Panc1 (cell line): ENCODE measurements around the gene PITPNB. TPM values are rescaled to one million over a fixed set of nuclear protein-coding genes. Genes with fewer than 3 reads are reported as not detected.

Experiments
- ATAC-seq: fragments of 200-7000 bp; cut with Tn5 transposase; 2 replicates; pipeline ENCODE4 v1.9.1; 2020; ENCODE audit warnings: mild to moderate bottlenecking, moderate library complexity
- BruUV-seq: library from RNA; stranded (reverse); fragments of 400-500 nt; replicated peaks from 2 replicates; lab custom pipeline; 2021; lab: Mats Ljungman, UMichigan
- CTCF ChIA-PET: fragments of 300-600 bp; sonication (Branson Sonifier 250); formaldehyde crosslinking; loops from one replicate; lab custom pipeline; 2022; ENCODE audit warnings: antibody characterized with exemption; lab: Charles Lee
- POLR2A ChIA-PET: fragments of 300-600 bp; sonication (Branson Sonifier 250); formaldehyde crosslinking; loops from one replicate; lab custom pipeline; 2022; ENCODE audit warnings: antibody characterized with exemption; lab: Charles Lee
- DNase-seq: peaks from one replicate; pipeline ENCODE4 v3.0.0-alpha.2; 2010; ENCODE audit warnings: low read depth, low spot score
- H3K27ac ChIP-seq: 2 replicates; pipeline ENCODE4 v1.5.1; 2011; ENCODE audit warnings: mild to moderate bottlenecking, low read length, inconsistent platforms
- H3K27me3 ChIP-seq: fragments of 200-500 bp; sonication (Bioruptor generic); 2 replicates; pipeline ENCODE4 v1.6.0; 2014; ENCODE audit warnings: low read length, inconsistent platforms; ENCODE audit not compliant: control insufficient read depth, insufficient read depth
- H3K36me3 ChIP-seq: fragments of 200-500 bp; sonication (Bioruptor generic); 2 replicates; pipeline ENCODE4 v1.5.1; 2014; ENCODE audit warnings: inconsistent platforms, mild to moderate bottlenecking, low read length, moderate library complexity; ENCODE audit not compliant: control insufficient read depth, insufficient read depth
- H3K4me1 ChIP-seq: 2 replicates; pipeline ENCODE4 v1.5.1; 2011; ENCODE audit warnings: inconsistent platforms, mild to moderate bottlenecking, low read length, moderate library complexity; ENCODE audit not compliant: control insufficient read depth, insufficient read depth
- H3K4me3 ChIP-seq, 2 experiments: 2 replicates each; pipeline ENCODE4 v1.5.1; 2011 to 2012; ENCODE audit warnings: low read depth in 2 of 2, low read length in 2 of 2, mild to moderate bottlenecking in 2 of 2, inconsistent platforms in 1 of 2, moderate library complexity in 1 of 2
- H3K9me3 ChIP-seq: fragments of 200-500 bp; sonication (Bioruptor generic); 2 replicates; pipeline ENCODE4 v1.5.1; 2014; ENCODE audit warnings: low read depth, mild to moderate bottlenecking, inconsistent platforms, low read length, moderate library complexity; ENCODE audit not compliant: control insufficient read depth, insufficient read depth
- CTCF ChIP-seq: fragments of 450-650 bp; IDR thresholded peaks from 2 replicates; pipeline ENCODE4 v1.5.1; 2017; ENCODE audit warnings: mild to moderate bottlenecking
- POLR2AphosphoS5 ChIP-seq: IDR thresholded peaks from 2 replicates; pipeline ENCODE4 v1.6.1; 2012; ENCODE audit warnings: mild to moderate bottlenecking, low read depth, low read length, moderate library complexity
- REST ChIP-seq, 2 experiments: IDR thresholded peaks; 2 replicates each; pipeline ENCODE4 v1.6.1; 2011 to 2012; ENCODE audit warnings: low read depth in 2 of 2, control low read depth in 1 of 2, low read length in 1 of 2, mild to moderate bottlenecking in 1 of 2, moderate library complexity in 1 of 2; ENCODE audit not compliant: insufficient read depth in 1 of 2
- SIN3A ChIP-seq: IDR thresholded peaks from 2 replicates; pipeline ENCODE4 v1.6.1; 2012; ENCODE audit warnings: low read depth, mild to moderate bottlenecking, low read length, moderate library complexity, borderline replicate concordance; ENCODE audit not compliant: insufficient read depth
- TCF7L2 ChIP-seq: IDR thresholded peaks from 2 replicates; pipeline ENCODE4 v1.6.1; 2011; ENCODE audit warnings: mild to moderate bottlenecking, low read depth, low read length, inconsistent platforms
- in situ Hi-C: cut with HindIII; loops from 2 replicates; pipeline ENCODE4 v1.10.0; 2016; ENCODE audit warnings: low sequenced_read_pairs, low pct_unique_long_range_greater_than_20kb
- intact Hi-C: fragments of 100-400 bp; cut with micrococcal nuclease; formaldehyde crosslinking; loops from one replicate; pipeline ENCODE4 v1.10.0; 2022; ENCODE audit not compliant: unreplicated experiment
- total RNA-seq: library from RNA; stranded (reverse); gene quantifications from one replicate; pipeline ENCODE4 v1.2.1, GENCODE V29; 2021; ENCODE audit not compliant: unreplicated experiment

Gene PITPNB
- total RNA-seq, 1 experiment from 2014 or later: 67.0 TPM

GRCh38 chr22:27875951-27876350 lies 43.1 kb downstream of the PITPNB start:
- H3K4me1 ChIP-seq: no peaks in the 10 kb centered on the region
- POLR2A ChIA-PET: interaction anchor here (0.6 kb wide), 1 partner anchor 22 kb away, joined by 5 read pairs; no protein-coding TSS in a partner anchor
- in situ Hi-C loops (no loop called here), intact Hi-C loops (no loop called here)
- H3K9me3 ChIP-seq: no peaks in the 10 kb centered on the region
- H3K27me3 ChIP-seq: no peaks in the 10 kb centered on the region
- ATAC-seq (no peak), DNase-seq (no peak)
- H3K4me3 ChIP-seq: no peak overlapping the region
- TF ChIP-seq SIN3A: no peak
- no peak for TF ChIP-seq POLR2AphosphoS5
- no peak for TF ChIP-seq REST (IDR thresholded peaks at IDR 0.05; ENCODE audit: insufficient read depth in 1 of 2, low read depth in 2 of 2, low read length in 1 of 2)
- TF ChIP-seq CTCF: no peak
- no peak for TF ChIP-seq TCF7L2
- peaks cover 16% of the 10 kb centered on the region for H3K36me3 ChIP-seq
- no TSS peak for BruUV-seq
- no peak overlapping the region for H3K27ac ChIP-seq
- CTCF ChIA-PET: no interaction called here

GRCh38 chr22:27874764-27875163 lies 44.3 kb downstream of the PITPNB start:
- intact Hi-C loops: no loop called here
- no peak for TF ChIP-seq REST (IDR thresholded peaks at IDR 0.05; ENCODE audit: insufficient read depth in 1 of 2, low read depth in 2 of 2, low read length in 1 of 2)
- no peak for TF ChIP-seq POLR2AphosphoS5
- TF ChIP-seq CTCF: no peak
- no peak for TF ChIP-seq TCF7L2
- no peak for TF ChIP-seq SIN3A
- no TSS peak for BruUV-seq
- no peaks in the 10 kb centered on the region for H3K27me3 ChIP-seq
- H3K9me3 ChIP-seq: no peaks in the 10 kb centered on the region
- peaks cover 16% of the 10 kb centered on the region for H3K36me3 ChIP-seq
- no peak for ATAC-seq
- CTCF ChIA-PET: no interaction called here
- H3K4me1 ChIP-seq: no peaks in the 10 kb centered on the region
- DNase-seq: no peak
- H3K4me3 ChIP-seq: no peak overlapping the region
- POLR2A ChIA-PET: no interaction called here
- in situ Hi-C loops: no loop called here
- no peak overlapping the region for H3K27ac ChIP-seq
